SK-N-SH treated with all-trans-retinoic acid at 6 μM for 48 hours (cell line): ENCODE results near the gene IQCH.

Experiments
- ATAC-seq: fragments of 200-7000 bp; cut with Tn5 transposase; 3 replicates; pipeline ENCODE4 v1.9.1; 2020; ENCODE audit warnings: mild to moderate bottlenecking, moderate library complexity
- ARNTL ChIP-seq: fragments of 450-650 bp; formaldehyde crosslinking; IDR thresholded peaks from 2 replicates; pipeline ENCODE4 v1.5.0; 2020; ENCODE audit warnings: low read depth, mild to moderate bottlenecking, moderate library complexity, borderline replicate concordance
- BACH2 ChIP-seq: fragments of 250-450 bp; sonication (Bioruptor Pico); IDR thresholded peaks from 2 replicates; pipeline ENCODE4 v1.9.0; 2021; ENCODE audit warnings: mild to moderate bottlenecking, borderline replicate concordance
- CREB5 ChIP-seq: fragments of 250-450 bp; sonication (Bioruptor Pico); IDR thresholded peaks from 2 replicates; pipeline ENCODE4 v1.5.1; 2020; ENCODE audit warnings: low read depth, mild to moderate bottlenecking, moderate library complexity
- CSDC2 ChIP-seq: fragments of 250-450 bp; sonication (Bioruptor Pico); IDR thresholded peaks from 2 replicates; pipeline ENCODE4 v1.5.0; 2020; ENCODE audit warnings: mild to moderate bottlenecking, moderate library complexity
- CSRNP3 ChIP-seq: fragments of 250-450 bp; sonication (Bioruptor Pico); IDR thresholded peaks from 2 replicates; pipeline ENCODE4 v1.5.1; 2021; ENCODE audit warnings: mild to moderate bottlenecking, moderate library complexity
- ESRRG ChIP-seq: fragments of 250-450 bp; sonication (Bioruptor Pico); IDR thresholded peaks from 2 replicates; pipeline ENCODE4 v1.6.1; 2021; ENCODE audit warnings: mild to moderate bottlenecking
- GLIS3 ChIP-seq: fragments of 250-450 bp; sonication (Bioruptor Pico); IDR thresholded peaks from 2 replicates; pipeline ENCODE4 v1.5.0; 2020; ENCODE audit warnings: mild to moderate bottlenecking, moderate library complexity
- ISL1 ChIP-seq: fragments of 250-450 bp; sonication (Bioruptor Pico); IDR thresholded peaks from 2 replicates; pipeline ENCODE4 v2.1.2; 2022; ENCODE audit warnings: mild to moderate bottlenecking, moderate library complexity
- OSR1 ChIP-seq: fragments of 250-450 bp; sonication (Bioruptor Pico); IDR thresholded peaks from 2 replicates; pipeline ENCODE4 v1.8.0; 2022; ENCODE audit warnings: moderate library complexity, mild to moderate bottlenecking, inconsistent platforms
- PATZ1 ChIP-seq: fragments of 250-450 bp; sonication (Bioruptor Pico); IDR thresholded peaks from 2 replicates; pipeline ENCODE4 v1.8.0; 2020; ENCODE audit warnings: mild to moderate bottlenecking, moderate library complexity, borderline replicate concordance
- POU6F1 ChIP-seq: fragments of 250-450 bp; sonication (Bioruptor Pico); IDR thresholded peaks from 2 replicates; pipeline ENCODE4 v1.8.0; 2021; ENCODE audit warnings: low read depth, mild to moderate bottlenecking, moderate library complexity, borderline replicate concordance
- PPARA ChIP-seq: fragments of 250-450 bp; sonication (Bioruptor Pico); IDR thresholded peaks from 2 replicates; pipeline ENCODE4 v1.5.0; 2020; ENCODE audit warnings: mild to moderate bottlenecking, borderline replicate concordance
- RARB ChIP-seq: fragments of 250-450 bp; sonication (Bioruptor Pico); IDR thresholded peaks from 2 replicates; pipeline ENCODE4 v1.8.0; 2021; ENCODE audit warnings: mild to moderate bottlenecking, moderate library complexity
- SNAI2 ChIP-seq: fragments of 250-450 bp; sonication (Bioruptor Pico); IDR thresholded peaks from 2 replicates; pipeline ENCODE4 v1.5.0; 2020; ENCODE audit warnings: mild to moderate bottlenecking, moderate library complexity
- TCF4 ChIP-seq: fragments of 250-450 bp; sonication (Bioruptor Pico); IDR thresholded peaks from 2 replicates; pipeline ENCODE4 v1.8.0; 2021; ENCODE audit warnings: mild to moderate bottlenecking, moderate library complexity, borderline replicate concordance
- TOX ChIP-seq: fragments of 250-450 bp; sonication (Bioruptor Pico); IDR thresholded peaks from 2 replicates; pipeline ENCODE4 v1.8.0; 2021; ENCODE audit warnings: mild to moderate bottlenecking, moderate library complexity, borderline replicate concordance
- TSHZ2 ChIP-seq: fragments of 250-450 bp; sonication (Bioruptor Pico); IDR thresholded peaks from 2 replicates; pipeline ENCODE4 v1.5.0; 2020; ENCODE audit warnings: mild to moderate bottlenecking, moderate library complexity
- ZC3H10 ChIP-seq: fragments of 250-450 bp; sonication (Bioruptor Pico); IDR thresholded peaks from 2 replicates; pipeline ENCODE4 v1.5.1; 2021; ENCODE audit warnings: mild to moderate bottlenecking, moderate library complexity
- ZFP3 ChIP-seq: fragments of 250-450 bp; sonication (Bioruptor Pico); IDR thresholded peaks from 2 replicates; pipeline ENCODE4 v1.5.0; 2020; ENCODE audit warnings: mild to moderate bottlenecking, moderate library complexity
- ZNF565 ChIP-seq: fragments of 450-650 bp; formaldehyde crosslinking; conservative IDR thresholded peaks from 2 replicates; pipeline ENCODE4 v1.5.0; 2020; ENCODE audit warnings: low read depth, mild to moderate bottlenecking, moderate library complexity
- ZNF70 ChIP-seq: fragments of 450-650 bp; formaldehyde crosslinking; IDR thresholded peaks from 2 replicates; pipeline ENCODE4 v1.5.0; 2020; ENCODE audit warnings: mild to moderate bottlenecking, moderate library complexity
- ZNF8 ChIP-seq: fragments of 450-650 bp; formaldehyde crosslinking; IDR thresholded peaks from 2 replicates; pipeline ENCODE4 v1.5.0; 2020; ENCODE audit warnings: mild to moderate bottlenecking, moderate library complexity

The IQCH gene

GRCh38 chr15:67228286-67228685 lies 26.3 kb upstream of the IQCH start:
- TF ChIP-seq TCF4 (no peak), ZNF70 (CRISPR knock-in tag) (no peak), ZNF565 (CRISPR knock-in tag) (no peak), TOX (CRISPR knock-in tag) (no peak), ISL1 (CRISPR knock-in tag) (no peak), ARNTL (CRISPR knock-in tag) (no peak), CSRNP3 (CRISPR knock-in tag) (no peak), PATZ1 (no peak), ZNF8 (CRISPR knock-in tag) (no peak), BACH2 (CRISPR knock-in tag) (no peak), CREB5 (CRISPR knock-in tag) (no peak), ZFP3 (CRISPR knock-in tag) (no peak), CSDC2 (CRISPR knock-in tag) (no peak), OSR1 (CRISPR knock-in tag) (no peak), ZC3H10 (CRISPR knock-in tag) (no peak), PPARA (no peak), SNAI2 (CRISPR knock-in tag) (no peak)

GRCh38 chr15:67230504-67230903 lies 24.1 kb upstream of the IQCH start:
- no peak for TF ChIP-seq TOX (CRISPR knock-in tag)
- TF ChIP-seq TSHZ2 (CRISPR knock-in tag), result no peak
- no peak for TF ChIP-seq POU6F1 (CRISPR knock-in tag)
- no peak for TF ChIP-seq PATZ1
- no peak for TF ChIP-seq OSR1 (CRISPR knock-in tag)
- no peak for TF ChIP-seq GLIS3 (CRISPR knock-in tag)
- TF ChIP-seq TCF4, result no peak
- TF ChIP-seq CREB5 (CRISPR knock-in tag), result no peak
- TF ChIP-seq CSDC2 (CRISPR knock-in tag), result no peak
- no peak for TF ChIP-seq ISL1 (CRISPR knock-in tag)
- no peak for TF ChIP-seq BACH2 (CRISPR knock-in tag)
- TF ChIP-seq ZFP3 (CRISPR knock-in tag), result no peak
- TF ChIP-seq ZNF565 (CRISPR knock-in tag), result no peak
- TF ChIP-seq CSRNP3 (CRISPR knock-in tag), result no peak
- no peak for TF ChIP-seq ESRRG (CRISPR knock-in tag)
- no peak for TF ChIP-seq SNAI2 (CRISPR knock-in tag)
- no peak for TF ChIP-seq PPARA
- TF ChIP-seq ZNF8 (CRISPR knock-in tag), result no peak
- TF ChIP-seq ZNF70 (CRISPR knock-in tag), result no peak
- no peak for TF ChIP-seq RARB (CRISPR knock-in tag)
- TF ChIP-seq, all 23 proteins: peak for 0
- ATAC-seq, result no peak

More at GRCh38 chr15:67228286-67228685, 26.3 kb upstream of the IQCH start:
- no peak for ATAC-seq
